ENCODE data around the gene ATP13A4.

GRCh38 chr3:193554811-193555210 is at the start of gene ATP13A4:
- TF ChIP-seq, protein P1, sequence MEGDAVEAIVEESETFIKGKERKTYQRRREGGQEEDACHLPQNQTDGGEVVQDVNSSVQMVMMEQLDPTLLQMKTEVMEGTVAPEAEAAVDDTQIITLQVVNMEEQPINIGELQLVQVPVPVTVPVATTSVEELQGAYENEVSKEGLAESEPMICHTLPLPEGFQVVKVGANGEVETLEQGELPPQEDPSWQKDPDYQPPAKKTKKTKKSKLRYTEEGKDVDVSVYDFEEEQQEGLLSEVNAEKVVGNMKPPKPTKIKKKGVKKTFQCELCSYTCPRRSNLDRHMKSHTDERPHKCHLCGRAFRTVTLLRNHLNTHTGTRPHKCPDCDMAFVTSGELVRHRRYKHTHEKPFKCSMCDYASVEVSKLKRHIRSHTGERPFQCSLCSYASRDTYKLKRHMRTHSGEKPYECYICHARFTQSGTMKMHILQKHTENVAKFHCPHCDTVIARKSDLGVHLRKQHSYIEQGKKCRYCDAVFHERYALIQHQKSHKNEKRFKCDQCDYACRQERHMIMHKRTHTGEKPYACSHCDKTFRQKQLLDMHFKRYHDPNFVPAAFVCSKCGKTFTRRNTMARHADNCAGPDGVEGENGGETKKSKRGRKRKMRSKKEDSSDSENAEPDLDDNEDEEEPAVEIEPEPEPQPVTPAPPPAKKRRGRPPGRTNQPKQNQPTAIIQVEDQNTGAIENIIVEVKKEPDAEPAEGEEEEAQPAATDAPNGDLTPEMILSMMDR (IDR thresholded peaks at IDR 0.05; ENCODE audit: insufficient read depth, low read length), result no peak
- TF ChIP-seq POLR2AphosphoS5 (IDR thresholded peaks at IDR 0.05; ENCODE audit: low read depth) (no peak), REST (IDR thresholded peaks at IDR 0.05; ENCODE audit: insufficient replicate concordance, low read depth) (no peak), GABPA (IDR thresholded peaks at IDR 0.05; ENCODE audit: low read depth) (no peak), SPI1 (IDR thresholded peaks at IDR 0.05; ENCODE audit: borderline replicate concordance, low read depth) (no peak)
